AG10803 (cell line): Measurements from ENCODE around the gene KLHL35.
A peak's percentile ranks its signal among the peaks of the same experiment; 100 is the strongest.

Experiments used
- DNase-seq: peaks from one replicate; pipeline ENCODE4 v3.0.0; 2010; ENCODE audit warnings: low read depth
- H3K4me3 ChIP-seq: 2 replicates; pipeline ENCODE4 v1.5.1; 2011; ENCODE audit warnings: mild to moderate bottlenecking, low read length, control low read depth
- TF ChIP-seq, protein P1 (sequence below): conservative IDR thresholded peaks from 2 replicates; pipeline ENCODE4 v1.5.1; 2011; ENCODE audit warnings: mild to moderate bottlenecking, low read length, control low read depth, inconsistent platforms

Gene KLHL35

DNA sequence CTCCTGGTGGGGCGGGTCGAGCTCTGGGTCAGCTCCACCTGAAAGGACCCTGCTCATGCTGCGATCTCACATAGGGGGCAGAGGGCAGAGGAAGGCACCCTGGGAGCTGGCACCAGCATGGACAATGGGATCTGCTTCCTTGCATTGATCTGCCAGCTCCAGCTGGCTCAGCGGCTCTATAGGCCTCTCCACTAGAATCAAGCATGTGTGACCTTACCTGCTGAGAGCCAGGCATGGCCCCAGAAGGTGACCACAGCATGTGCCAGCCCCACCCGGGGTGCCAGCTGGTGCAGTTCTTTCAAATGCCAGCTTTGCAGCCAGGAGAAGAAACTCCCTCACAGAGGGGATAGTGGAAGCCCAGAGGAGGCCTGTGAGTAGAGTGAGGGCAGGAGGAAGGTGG, 22.0 kb upstream of the KLHL35 start:
- H3K4me3 ChIP-seq = no peak overlapping the region
- no peak for DNase-seq
- TF ChIP-seq, protein P1, sequence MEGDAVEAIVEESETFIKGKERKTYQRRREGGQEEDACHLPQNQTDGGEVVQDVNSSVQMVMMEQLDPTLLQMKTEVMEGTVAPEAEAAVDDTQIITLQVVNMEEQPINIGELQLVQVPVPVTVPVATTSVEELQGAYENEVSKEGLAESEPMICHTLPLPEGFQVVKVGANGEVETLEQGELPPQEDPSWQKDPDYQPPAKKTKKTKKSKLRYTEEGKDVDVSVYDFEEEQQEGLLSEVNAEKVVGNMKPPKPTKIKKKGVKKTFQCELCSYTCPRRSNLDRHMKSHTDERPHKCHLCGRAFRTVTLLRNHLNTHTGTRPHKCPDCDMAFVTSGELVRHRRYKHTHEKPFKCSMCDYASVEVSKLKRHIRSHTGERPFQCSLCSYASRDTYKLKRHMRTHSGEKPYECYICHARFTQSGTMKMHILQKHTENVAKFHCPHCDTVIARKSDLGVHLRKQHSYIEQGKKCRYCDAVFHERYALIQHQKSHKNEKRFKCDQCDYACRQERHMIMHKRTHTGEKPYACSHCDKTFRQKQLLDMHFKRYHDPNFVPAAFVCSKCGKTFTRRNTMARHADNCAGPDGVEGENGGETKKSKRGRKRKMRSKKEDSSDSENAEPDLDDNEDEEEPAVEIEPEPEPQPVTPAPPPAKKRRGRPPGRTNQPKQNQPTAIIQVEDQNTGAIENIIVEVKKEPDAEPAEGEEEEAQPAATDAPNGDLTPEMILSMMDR = no peak

DNA sequence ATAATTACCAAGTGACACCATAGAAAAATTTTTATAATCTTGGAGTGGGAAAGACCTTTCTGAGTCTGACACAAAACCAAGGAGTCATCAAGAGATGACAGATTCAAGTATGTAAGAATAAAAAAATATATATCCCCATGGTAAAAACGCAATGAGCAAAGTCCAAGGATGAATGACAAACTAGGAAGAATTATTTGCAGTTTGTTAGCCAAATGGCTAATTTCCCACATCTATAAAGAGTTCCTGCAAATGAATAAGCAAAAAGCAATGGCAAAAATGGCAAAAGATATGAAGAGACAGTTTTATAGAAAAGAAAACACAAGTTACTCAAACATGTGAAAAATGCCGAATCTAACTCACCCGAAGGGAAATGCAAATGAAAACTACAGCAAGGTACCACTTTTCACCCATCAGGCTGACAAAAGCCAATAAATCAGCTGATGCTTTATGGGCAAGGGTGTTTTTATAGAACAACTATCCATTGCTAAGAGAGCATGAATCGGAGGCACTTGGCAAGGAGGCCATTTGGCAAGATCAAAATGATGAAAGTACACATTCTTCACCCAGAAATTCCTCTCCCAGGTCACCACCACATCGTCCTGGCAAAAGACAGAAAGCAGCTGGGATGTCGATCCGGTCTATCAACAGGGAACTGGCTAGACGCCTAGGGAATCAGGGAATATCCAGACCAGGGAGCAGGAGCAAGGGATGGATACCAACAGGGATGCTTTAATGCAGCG, 21.1 kb upstream of the KLHL35 start:
- DNase-seq = peak; percentile 97
- H3K4me3 ChIP-seq = no peak overlapping the region
- TF ChIP-seq, protein P1 = no peak

DNA sequence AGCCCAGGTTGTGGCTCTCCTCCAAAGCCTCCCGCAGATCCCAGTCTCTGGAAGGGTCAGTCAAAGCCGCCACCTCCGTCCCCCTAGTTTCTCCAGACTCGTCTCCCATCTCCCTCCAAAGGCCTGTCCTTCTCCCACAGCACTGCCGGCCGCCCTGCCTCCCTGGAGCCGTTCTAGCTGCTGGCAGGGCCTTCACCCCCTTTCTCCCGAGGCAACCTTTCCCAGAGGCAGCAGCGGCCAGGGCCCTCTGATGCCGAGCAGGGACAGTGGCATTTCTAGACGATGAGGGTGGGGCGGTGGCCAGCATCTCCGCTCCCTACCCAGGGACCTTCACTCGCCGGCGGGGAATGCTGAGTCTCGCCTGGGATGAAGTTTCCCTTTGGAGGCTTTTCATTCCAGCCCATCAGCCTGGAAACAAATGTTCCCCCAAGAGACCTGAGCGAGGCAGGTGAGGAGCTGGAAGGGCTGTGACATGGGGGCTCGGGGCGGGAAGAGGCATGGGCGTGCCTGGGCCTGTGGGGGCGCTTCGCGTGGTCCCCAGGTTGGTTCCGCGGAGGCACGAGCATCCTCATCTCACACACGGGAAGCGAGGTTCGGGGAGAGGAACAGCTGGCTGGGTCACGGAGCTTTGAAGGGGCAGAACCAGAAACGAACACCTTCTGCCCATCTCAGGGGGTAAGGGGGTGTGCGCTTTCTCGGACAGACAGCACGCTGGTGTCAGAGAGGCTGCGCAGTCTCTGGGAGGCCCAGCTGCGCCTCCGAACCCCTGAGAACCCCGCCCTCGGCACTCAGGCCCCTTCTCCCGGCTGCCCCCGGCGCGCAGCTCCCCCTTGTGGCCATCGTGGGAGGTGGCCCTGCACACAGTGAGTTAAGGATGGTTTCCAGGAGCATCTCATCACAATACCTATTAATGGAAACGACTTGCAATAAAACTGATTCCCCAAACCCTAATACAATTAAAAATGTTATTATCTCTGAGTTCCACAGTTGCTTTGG, 18.1 kb upstream of the KLHL35 start:
- DNase-seq = no peak
- no peak overlapping the region for H3K4me3 ChIP-seq
- TF ChIP-seq, protein P1 = peak; percentile 43

DNA sequence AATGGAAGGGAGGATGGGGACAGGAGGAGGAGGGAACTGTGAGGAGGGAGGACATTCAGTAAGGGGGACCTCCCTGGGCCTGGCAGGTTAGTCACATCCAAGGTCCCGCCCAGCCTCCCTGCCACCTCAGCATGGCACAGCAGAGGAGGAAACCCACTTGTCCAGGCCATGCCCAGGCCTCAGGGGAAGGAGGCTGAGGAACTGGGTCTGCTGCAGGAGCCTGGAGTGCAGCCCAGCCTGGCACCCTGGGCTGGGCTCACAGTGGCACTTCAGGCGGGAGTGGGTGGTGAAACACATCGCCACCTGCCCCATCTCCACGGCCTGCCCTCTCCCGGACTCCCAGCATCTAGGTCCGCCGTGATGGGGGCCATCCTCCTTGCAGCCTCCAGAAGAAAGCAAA, 17.2 kb upstream of the KLHL35 start:
- TF ChIP-seq, protein P1 = no peak
- no peak overlapping the region for H3K4me3 ChIP-seq
- DNase-seq = no peak

DNA sequence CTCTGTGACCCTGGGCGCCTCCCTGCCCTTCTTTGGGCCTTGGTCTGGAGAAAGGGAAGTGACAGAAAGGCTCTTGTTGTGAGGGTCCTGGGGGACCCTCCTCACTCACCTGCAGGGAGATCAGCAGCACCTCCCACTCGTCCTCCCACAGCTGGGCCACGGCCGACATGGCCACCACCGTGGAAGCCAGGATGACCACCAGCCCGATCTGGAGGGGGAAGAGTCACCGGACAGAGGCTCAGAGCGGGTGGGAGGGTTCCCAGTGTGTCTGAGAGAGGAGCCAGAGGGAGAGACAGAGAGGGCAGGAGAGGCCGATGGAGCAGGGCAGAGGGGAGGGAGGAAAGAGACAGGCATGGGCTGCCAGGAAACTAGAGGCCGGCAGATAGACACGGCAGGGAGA, 16.8 kb upstream of the KLHL35 start:
- no peak overlapping the region for H3K4me3 ChIP-seq
- TF ChIP-seq, protein P1 = no peak
- DNase-seq = no peak

DNA sequence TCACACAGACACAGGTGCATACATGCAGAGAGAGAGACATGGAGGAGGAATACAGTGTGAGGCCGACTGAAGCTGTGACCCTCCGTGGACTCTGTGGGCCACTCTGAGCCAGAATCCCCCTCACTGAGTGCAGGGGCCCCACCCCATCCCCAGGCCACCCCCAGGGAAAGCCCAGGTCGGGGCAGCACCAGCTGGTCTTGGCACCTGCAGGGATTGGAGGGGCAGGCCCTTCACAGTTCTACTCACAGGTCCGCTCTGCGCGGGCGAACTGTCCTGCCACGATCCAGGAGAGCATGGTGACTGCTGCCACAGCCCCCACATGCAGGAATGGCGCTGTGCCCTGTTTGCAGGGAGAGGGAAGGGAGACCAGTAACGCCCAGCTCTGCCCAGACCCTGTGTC, 16.3 kb upstream of the KLHL35 start:
- DNase-seq = no peak
- no peak overlapping the region for H3K4me3 ChIP-seq
- TF ChIP-seq, protein P1 = no peak
